HG02852 (cell line): ENCODE data around the gene SNX8.

Source experiments
- ATAC-seq: cut with Tn5 transposase; IDR thresholded peaks from one replicate; pipeline ENCODE4 v1.9.1; 2021; ENCODE audit warnings: mild to moderate bottlenecking, moderate library complexity; ENCODE audit not compliant: unreplicated experiment

SNX8 gene

DNA sequence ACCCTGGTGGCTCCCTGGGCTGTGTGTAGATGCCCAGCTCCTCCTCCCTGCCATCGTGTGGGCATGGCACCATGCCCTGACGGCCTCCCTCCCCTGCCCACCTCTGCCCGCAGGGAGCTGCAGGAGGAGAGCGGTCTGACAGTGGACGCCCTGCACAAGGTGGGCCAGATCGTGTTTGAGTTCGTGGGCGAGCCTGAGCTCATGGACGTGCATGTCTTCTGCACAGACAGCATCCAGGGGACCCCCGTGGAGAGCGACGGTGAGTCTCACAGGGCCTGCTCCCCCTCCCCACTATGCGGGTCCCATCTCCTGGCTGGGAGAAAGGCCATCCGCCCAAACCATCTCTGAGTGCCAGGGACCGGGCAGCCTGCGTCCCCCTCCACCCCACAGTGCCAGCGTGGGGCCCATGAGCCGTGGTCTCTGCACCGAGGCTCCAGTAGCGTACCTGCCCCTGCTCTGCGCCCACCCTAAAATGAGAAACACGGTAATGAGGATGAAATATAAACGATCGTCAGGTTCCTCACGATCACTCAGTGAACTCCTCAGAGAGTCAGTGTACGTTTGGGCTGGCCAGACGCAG is 64.4 kb downstream of the SNX8 start:
- no peak for ATAC-seq

GRCh38 chr7:2248984-2249694 is 65.1 kb downstream of the SNX8 start:
- no peak for ATAC-seq

DNA sequence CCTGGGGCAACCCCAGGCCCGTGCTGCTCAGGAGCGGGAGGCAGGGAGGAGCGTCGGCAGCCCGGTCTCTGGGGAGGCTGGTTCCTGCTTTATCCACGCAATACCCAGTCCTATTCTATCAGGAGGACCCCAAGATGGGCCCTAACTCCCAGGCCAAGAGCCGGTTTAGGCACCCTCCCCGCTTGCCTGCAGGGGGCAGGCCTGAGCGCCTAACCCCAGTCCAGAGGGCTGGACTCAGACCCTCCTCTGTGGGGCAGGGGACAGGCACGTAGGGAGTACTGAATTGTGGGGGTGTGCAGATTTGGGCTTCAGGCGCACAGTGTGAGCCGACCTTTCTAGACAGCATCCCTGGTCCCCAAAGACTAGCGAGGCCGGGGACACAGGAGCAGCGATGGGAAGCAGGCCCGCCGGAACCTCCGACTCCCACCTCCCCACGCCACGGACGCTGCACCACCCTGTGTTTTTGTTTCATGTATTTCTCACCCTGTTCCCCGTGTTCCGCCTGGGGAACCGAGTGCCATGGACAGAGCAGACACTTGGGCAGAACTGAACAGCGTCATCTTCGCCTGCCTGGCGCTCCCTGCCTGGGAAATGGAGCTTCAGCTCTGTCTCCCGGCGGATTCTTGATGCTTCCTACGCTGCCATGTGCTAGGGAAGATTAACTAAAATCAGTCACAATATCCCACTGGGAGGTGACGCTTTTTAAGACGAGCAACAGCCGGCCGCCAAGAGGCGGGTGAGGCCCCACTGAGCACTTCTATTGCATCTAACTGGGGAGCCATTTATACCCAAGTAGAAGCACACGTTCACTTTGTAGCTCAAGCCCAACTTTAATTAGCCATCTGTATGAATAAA is 66.9 kb downstream of the SNX8 start:
- no peak for ATAC-seq

DNA sequence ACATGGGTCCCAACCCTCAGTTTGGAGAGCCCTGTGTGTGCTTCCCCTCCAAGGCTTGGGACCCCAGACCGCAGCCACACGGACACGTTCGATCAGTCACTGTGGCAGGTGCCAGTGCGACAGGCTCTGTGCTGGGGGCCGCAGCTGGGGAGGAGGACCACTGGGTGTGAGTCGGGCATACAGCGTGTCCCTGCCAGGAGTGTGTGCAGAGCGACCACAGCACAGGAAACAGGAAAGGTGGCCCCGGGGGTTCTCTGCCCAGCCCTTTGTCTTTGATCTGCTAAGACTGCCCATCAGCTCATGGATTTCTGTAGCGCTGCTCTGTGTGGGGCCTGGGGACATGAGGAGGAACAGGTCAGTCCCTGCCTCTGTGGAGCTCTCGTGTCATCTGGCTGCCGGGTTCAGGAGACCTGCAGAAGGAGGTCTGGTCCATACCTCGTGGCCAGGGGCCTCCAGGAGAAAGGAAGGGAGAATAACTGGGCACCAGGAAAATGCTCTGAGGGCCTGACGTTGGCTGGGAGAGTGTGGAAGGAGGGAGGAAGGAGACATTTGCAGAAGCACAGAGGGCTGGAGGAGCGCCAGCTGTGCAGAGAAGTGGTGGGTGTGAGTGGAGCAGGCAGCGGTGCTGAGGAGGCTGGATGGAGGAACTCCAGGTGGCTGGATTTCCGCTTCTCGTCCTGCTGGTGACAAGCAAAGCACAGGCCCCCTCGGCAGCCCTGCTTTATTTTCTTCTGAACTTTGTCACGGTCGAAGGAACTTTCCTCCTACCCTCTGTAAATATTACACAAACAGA is 68.2 kb downstream of the SNX8 start:
- ATAC-seq: no peak

- no peak for ATAC-seq
Observed at GRCh38 chr7:2244404-2244995, 69.7 kb downstream of the SNX8 start.

DNA sequence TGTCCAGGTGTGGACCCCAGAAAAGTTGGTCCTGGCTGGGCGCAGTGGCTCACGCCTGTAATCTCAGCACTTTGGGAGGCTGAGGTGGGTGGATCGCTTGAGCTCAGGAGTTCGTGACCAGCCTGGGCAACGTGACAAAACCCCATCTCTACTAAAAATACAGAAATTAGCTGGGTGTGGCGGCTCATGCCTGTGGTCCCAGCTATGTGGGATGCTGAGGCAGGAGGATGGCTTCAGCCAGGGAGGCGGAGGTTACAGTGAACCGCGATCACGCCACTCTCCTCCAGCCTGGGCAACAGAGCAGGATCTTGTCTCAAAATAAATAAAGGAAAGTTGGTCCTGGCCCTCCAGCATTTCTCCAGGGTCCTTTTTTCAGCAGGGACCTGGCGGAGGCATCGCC is 70.8 kb downstream of the SNX8 start:
- no peak for ATAC-seq

- ATAC-seq: no peak
Observed at GRCh38 chr7:2242541-2243429, 71.5 kb downstream of the SNX8 start.

DNA sequence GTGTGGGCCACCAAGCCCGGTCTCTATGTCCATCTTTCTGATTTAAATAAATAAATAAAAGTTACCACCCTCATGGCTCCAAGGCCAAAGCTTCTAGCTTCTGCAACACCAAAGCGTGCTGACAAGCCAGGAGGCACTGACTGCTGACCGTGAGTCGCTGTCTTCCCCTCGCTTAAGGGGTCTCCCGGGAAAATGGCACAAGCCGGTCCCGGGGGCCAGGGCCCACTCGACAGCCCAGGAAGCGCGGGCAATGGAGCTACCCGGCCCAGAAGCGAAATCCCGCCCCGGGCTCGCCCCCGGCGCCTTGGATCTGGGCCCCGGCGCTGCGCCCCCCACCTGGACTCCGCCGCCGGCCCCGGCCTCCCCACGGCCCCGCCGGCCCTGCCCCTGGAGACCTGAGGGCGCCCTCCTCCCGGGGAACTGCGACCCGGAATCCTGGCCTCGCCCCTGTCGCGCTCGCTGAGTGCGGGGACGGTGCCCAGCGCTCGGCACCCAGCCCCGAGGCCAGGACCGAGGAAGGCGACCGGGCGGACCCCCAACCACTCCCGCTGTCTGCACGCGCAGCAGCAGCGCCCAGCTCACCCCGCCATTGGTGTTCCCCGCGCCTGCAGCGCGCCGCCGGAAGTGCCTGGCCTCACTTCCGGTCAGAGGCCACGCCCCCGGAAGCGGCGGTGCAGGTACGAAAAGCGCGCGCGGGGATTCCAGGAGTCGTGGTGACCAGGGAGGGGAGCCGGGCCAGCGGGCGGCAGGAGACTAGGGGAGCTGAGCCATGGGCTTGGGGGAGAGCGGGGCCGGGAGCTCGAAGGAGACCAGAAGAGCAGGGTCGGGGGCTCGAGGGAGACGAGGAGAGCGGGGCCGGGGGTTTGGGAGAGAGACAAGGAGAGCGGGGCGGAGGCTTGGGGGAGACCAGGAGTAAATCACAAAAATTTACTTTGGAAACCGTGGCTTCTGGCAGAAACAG is 72.4 kb downstream of the SNX8 start, which contains the start of the genes MRM2 and NUDT1:
Gene MRM2 (minus strand): TSS at position 626 of the 961 bp plus-strand sequence. CDS start 36 bp downstream, at position 590.
Gene NUDT1 (plus strand): TSS at position 647 of the 961 bp plus-strand sequence. CDS start 2,349 bp downstream, outside the sequence.
- ATAC-seq: peak; percentile 68

GRCh38 chr7:2239242-2239641 is 75.0 kb downstream of the SNX8 start:
- no peak for ATAC-seq

DNA sequence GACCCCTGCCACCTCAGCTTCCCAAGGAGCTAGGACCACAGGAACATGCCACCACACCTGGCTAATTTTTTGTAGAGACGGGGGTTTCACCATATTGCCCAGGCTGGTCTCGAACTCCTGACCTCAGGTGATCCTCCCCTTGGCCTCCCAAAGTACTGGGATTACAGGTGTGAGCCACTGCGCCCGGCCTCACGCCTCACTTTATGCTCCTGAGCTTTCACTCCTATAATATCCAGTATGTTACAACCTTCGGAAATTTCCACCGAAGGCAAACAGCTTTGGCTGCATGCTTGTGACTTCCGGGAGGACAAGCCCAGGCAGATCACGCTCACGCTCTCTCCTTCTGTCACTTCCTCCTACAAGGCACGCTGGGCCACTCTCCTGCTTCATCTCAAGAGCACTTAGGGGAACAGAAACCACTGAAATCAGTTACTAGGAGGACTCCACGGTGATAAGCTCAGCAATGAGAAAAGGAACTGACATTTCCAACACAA is 77.1 kb downstream of the SNX8 start:
- ATAC-seq: peak; percentile 61

- ATAC-seq: no peak
Observed at GRCh38 chr7:2233926-2234325, 80.3 kb downstream of the SNX8 start.

DNA sequence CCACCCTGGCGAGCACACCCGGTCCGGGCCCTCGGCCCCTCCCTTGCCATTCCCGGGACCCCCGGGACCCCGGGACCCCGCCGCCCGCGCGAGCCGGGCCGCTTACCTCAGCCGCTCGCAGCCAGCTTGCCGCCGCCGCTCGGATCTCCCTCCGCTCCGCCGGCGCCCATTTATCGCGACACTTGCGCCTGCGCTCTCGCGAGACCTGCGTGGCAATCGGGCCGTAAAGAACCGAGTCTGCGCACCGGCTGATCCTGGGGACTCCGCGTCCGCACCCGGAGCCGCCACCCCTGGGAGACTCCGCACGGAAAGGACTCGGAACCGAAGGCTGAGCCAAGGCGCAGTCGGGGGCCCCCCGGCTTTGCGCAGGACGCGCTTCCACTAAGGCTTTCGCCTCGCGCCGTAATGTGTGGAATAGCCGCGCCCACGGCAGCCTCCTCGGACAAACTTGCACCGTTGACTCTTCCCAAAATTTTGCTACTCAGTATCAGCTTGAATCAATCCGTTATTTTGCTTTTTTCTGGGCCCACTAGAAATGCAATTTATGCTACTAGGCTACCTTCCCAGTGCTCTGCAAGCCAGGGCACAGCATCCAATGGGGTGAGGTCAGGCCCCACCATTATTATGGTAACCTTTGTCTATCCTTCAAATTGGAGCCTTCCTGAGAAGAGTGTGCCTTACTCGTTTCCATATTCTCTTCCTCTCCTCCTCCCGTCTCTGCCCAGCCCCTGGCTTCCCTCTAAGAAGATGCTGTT is 81.3 kb downstream of the SNX8 start, which contains the start of gene MAD1L1:
Gene MAD1L1 (minus strand): TSS at position 180 of the 755 bp plus-strand sequence. CDS start 2,812 bp downstream, outside the sequence.
- ATAC-seq: peak; percentile 72

- ATAC-seq: peak; percentile 31
Observed at GRCh38 chr7:2231992-2232765, 82.1 kb downstream of the SNX8 start.

DNA sequence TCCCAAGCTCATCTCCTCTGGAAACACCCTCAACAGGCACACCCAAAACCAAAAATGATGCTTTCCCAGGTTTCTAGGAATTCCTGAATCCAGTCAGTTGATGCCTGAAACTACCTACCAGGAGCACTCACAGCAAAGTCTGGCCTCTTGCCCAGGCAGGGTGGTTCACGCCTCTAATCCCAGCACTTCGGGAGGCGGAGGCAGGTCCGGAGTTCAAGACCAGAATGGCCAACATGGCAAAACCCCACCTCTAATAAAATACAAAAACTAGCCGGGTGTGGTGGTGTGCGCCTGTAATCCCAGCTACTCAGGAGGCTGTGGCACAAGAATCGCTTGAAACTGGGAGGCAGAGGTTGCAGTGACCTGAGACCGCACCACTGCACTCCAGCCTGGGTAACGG is 83.4 kb downstream of the SNX8 start:
- ATAC-seq: no peak

GRCh38 chr7:2230226-2230625 is 84.0 kb downstream of the SNX8 start:
- ATAC-seq: no peak

DNA sequence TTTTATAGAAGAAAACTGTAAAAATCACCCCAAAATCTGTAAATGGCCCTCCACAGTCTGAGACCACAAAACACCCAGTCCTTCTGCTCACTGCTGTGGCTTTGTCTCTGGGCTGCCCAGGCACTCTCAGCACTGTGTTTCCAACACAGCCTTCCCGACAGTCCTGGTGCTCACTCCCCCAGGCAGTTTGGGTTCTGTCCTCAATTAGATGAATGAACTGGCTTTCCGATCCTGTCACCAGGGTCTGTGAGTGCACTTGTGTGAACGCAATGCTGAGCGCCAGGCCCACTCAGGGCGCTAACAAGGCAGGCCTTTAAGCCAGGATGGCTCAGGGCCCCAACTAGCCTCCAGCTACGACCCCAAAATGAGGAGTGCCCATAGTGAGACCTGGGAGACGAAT is 84.8 kb downstream of the SNX8 start:
- no peak for ATAC-seq
